HG03521 (cell line): Measurements from ENCODE around the gene FASTKD1.

Experiments used
- ATAC-seq: cut with Tn5 transposase; IDR thresholded peaks from one replicate; pipeline ENCODE4 v1.9.1; 2021; ENCODE audit warnings: mild to moderate bottlenecking, moderate library complexity; ENCODE audit not compliant: unreplicated experiment

Gene FASTKD1

GRCh38 chr2:169509298-169509885 lies 64.3 kb downstream of the FASTKD1 start, which contains the start of gene KLHL41:
KLHL41 (plus strand) TSS chr2:169509702; CDS start chr2:169509779, 77 bp downstream.
- no peak for ATAC-seq

DNA sequence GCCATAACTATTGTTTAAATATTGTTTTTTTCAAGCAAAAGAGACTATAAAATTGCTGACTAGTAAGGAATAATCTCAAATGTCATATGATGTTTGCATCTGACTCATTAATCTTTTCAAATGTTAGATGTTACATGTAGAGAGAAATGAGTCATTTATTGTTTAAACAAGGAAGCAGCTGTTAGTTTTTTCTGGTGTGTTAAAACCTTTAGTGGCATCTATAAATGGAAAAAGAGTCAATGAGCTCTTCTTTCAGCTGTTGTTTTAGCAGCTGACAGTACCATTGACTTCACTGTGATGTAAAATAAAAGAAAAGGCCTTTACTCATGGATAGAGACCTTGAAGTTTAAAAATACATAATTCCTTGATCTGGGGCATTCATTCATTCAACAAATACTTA lies 66.0 kb downstream of the FASTKD1 start:
- ATAC-seq = no peak

DNA sequence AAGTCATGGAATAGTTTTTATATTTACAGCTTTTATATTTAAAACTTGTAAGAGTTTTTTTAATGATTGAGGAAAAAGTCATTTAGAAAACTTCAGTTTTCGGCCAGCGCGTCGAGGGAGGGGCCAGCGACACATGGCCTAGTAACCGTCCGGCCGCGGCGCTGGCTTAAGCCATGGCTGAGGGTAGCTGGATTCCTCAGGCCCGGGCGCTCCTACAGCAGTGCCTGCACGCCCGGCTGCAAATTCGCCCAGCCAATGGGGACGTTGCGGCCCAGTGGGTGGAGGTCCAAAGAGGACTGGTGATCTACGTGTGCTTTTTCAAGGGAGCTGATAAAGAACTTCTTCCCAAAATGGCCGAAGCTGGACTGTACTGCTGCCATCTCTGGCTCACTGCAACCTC lies 69.0 kb downstream of the FASTKD1 start:
- ATAC-seq = no peak

GRCh38 chr2:169495310-169495928 lies 78.2 kb downstream of the FASTKD1 start:
- no peak for ATAC-seq

GRCh38 chr2:169493360-169493759 lies 80.3 kb downstream of the FASTKD1 start:
- no peak for ATAC-seq

DNA sequence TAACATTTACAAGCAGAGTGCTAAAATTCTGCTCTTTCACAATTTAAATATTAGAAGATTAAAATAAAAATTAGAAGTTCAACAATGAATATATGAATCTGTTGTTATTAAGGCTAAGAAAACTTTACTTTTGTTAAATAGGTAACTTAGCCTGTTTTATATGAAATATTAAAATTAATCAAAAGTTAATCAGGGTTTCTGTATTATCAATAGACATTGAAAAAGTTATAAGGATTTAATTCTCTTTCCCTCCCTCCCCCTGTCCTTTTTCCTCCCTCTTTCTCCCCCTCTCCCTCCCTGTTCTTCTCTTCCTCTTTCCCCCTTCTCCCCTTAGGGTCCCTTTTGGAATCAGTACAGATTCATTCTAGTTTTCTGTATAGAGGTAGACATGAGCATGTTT lies 82.3 kb downstream of the FASTKD1 start:
- no peak for ATAC-seq

GRCh38 chr2:169490834-169491233 lies 82.8 kb downstream of the FASTKD1 start:
- ATAC-seq = no peak

- ATAC-seq = no peak
Measured at GRCh38 chr2:169486487-169486886, 87.2 kb downstream of the FASTKD1 start.

- ATAC-seq = no peak
Measured at GRCh38 chr2:169485650-169486138, 88.0 kb downstream of the FASTKD1 start.

GRCh38 chr2:169480079-169480465 lies 93.6 kb downstream of the FASTKD1 start:
- no peak for ATAC-seq
